ENCODE measurements around the gene TOMM34. TPM values are rescaled to one million over a fixed set of nuclear protein-coding genes. Genes with fewer than 3 reads are reported as not detected.

Gene TOMM34
- total and polyA plus RNA-seq, 2 of the 13 experiments (the other 11 are each of a cell fraction or from before 2014, with no cell fraction given) = 36.2 to 52.0 TPM

DNA sequence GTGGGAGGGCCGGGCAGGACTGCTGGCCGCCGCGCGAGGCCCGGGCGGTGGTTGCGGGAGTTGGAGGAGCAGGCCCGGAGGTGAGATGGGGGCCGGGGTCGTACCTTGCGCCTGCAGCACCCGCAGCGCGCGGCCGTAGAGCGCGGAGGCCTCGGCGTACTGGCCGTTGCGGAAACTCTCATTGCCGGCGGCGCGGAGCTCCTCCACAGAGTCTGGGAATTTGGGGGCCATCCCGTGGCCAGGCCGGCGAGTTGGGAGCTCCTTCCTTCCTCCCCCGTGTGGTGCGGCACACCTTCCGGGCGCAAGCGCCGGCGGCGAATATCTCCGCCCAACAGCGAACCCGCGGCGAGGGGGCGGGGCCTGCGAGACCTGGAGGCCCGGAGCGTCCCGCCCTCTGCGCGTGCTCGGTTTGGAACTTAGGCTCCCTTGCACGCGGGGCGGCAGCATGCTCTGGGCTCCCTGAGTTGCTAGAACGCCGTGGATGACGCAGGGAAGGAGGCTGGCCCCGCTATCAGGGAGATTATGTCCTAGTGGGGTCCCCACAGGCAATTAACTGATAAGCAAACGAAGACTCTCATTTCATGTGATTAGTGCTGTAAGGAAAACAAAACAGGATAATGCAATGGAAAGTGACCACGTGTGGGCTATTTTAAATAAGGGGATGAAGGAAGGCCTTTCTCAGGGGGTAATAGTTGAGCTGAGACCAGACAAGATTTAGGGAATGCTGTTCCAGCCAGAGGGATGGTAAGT is at the start of gene TOMM34 (continued):
- TF ChIP-seq, protein P1, sequence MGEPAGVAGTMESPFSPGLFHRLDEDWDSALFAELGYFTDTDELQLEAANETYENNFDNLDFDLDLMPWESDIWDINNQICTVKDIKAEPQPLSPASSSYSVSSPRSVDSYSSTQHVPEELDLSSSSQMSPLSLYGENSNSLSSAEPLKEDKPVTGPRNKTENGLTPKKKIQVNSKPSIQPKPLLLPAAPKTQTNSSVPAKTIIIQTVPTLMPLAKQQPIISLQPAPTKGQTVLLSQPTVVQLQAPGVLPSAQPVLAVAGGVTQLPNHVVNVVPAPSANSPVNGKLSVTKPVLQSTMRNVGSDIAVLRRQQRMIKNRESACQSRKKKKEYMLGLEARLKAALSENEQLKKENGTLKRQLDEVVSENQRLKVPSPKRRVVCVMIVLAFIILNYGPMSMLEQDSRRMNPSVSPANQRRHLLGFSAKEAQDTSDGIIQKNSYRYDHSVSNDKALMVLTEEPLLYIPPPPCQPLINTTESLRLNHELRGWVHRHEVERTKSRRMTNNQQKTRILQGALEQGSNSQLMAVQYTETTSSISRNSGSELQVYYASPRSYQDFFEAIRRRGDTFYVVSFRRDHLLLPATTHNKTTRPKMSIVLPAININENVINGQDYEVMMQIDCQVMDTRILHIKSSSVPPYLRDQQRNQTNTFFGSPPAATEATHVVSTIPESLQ (CRISPR knock-in tag; conservative IDR thresholded peaks at IDR 0.05) = no peak; the same call in 1 of the 2 replicates
- TF ChIP-seq ZNF749 (CRISPR knock-in tag; IDR thresholded peaks at IDR 0.05; ENCODE audit: borderline replicate concordance) = peak; percentile 99
- TF ChIP-seq ZNF790 (CRISPR knock-in tag; IDR thresholded peaks at IDR 0.05; ENCODE audit: borderline replicate concordance) = peak; percentile 86; the same call in 1 of the 2 replicates
- TF ChIP-seq ZNF556 (CRISPR knock-in tag; IDR thresholded peaks at IDR 0.05; ENCODE audit: borderline replicate concordance) = peak; percentile 97
- TF ChIP-seq ZNF614 (CRISPR knock-in tag; IDR thresholded peaks at IDR 0.05; ENCODE audit: borderline replicate concordance) = peak; percentile 94
- peak; percentile 94 for TF ChIP-seq ZNF225 (CRISPR knock-in tag; IDR thresholded peaks at IDR 0.05)
- TF ChIP-seq NBN (conservative IDR thresholded peaks at IDR 0.05) = no peak
- TF ChIP-seq TAF1 (CRISPR knock-in tag; IDR thresholded peaks at IDR 0.05) = peak; percentile 97
- TF ChIP-seq, protein P2, sequence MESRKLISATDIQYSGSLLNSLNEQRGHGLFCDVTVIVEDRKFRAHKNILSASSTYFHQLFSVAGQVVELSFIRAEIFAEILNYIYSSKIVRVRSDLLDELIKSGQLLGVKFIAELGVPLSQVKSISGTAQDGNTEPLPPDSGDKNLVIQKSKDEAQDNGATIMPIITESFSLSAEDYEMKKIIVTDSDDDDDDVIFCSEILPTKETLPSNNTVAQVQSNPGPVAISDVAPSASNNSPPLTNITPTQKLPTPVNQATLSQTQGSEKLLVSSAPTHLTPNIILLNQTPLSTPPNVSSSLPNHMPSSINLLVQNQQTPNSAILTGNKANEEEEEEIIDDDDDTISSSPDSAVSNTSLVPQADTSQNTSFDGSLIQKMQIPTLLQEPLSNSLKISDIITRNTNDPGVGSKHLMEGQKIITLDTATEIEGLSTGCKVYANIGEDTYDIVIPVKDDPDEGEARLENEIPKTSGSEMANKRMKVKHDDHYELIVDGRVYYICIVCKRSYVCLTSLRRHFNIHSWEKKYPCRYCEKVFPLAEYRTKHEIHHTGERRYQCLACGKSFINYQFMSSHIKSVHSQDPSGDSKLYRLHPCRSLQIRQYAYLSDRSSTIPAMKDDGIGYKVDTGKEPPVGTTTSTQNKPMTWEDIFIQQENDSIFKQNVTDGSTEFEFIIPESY (CRISPR knock-in tag; IDR thresholded peaks at IDR 0.05) = no peak
- TF ChIP-seq ZNF430 (CRISPR knock-in tag; IDR thresholded peaks at IDR 0.05) = peak; percentile 99
- no peak for TF ChIP-seq SMARCC2 (IDR thresholded peaks at IDR 0.05)
- 0 out of 2 replicates have a peak, but pooled peaks have one; percentile 26 for TF ChIP-seq ZNF530 (CRISPR knock-in tag; IDR thresholded peaks at IDR 0.05; ENCODE audit: low read depth)
- no peak for TF ChIP-seq IKZF1 (IDR thresholded peaks at IDR 0.05)
- peak; percentile 52; the same call in 1 of the 2 replicates for TF ChIP-seq SP2 (CRISPR knock-in tag; IDR thresholded peaks at IDR 0.05)
- TF ChIP-seq, protein P3, sequence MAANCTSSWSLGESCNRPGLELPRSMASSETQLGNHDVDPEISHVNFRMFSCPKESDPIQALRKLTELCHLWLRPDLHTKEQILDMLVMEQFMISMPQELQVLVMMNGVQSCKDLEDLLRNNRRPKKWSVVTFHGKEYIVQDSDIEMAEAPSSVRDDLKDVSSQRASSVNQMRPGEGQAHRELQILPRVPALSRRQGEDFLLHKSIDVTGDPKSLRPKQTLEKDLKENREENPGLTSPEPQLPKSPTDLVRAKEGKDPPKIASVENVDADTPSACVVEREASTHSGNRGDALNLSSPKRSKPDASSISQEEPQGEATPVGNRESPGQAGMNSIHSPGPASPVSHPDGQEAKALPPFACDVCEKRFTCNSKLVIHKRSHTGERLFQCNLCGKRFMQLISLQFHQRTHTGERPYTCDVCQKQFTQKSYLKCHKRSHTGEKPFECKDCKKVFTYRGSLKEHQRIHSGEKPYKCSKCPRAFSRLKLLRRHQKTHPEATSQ (CRISPR knock-in tag; IDR thresholded peaks at IDR 0.05; ENCODE audit: borderline replicate concordance) = peak; percentile 86; the same call in 1 of the 2 replicates
- peak; percentile 85 for TF ChIP-seq BHLHE40 (IDR thresholded peaks at IDR 0.05; ENCODE audit: low read length)
- no peak for TF ChIP-seq ZNF10 (CRISPR knock-in tag; IDR thresholded peaks at IDR 0.05; ENCODE audit: borderline replicate concordance, low read depth)
- TF ChIP-seq ZFP82 (CRISPR knock-in tag; IDR thresholded peaks at IDR 0.05; ENCODE audit: borderline replicate concordance) = peak; percentile 98; the same call in 1 of the 2 replicates
- peak; percentile 93 for TF ChIP-seq ARID2 (CRISPR knock-in tag; IDR thresholded peaks at IDR 0.05; ENCODE audit: borderline replicate concordance)
- TF ChIP-seq, protein P4, sequence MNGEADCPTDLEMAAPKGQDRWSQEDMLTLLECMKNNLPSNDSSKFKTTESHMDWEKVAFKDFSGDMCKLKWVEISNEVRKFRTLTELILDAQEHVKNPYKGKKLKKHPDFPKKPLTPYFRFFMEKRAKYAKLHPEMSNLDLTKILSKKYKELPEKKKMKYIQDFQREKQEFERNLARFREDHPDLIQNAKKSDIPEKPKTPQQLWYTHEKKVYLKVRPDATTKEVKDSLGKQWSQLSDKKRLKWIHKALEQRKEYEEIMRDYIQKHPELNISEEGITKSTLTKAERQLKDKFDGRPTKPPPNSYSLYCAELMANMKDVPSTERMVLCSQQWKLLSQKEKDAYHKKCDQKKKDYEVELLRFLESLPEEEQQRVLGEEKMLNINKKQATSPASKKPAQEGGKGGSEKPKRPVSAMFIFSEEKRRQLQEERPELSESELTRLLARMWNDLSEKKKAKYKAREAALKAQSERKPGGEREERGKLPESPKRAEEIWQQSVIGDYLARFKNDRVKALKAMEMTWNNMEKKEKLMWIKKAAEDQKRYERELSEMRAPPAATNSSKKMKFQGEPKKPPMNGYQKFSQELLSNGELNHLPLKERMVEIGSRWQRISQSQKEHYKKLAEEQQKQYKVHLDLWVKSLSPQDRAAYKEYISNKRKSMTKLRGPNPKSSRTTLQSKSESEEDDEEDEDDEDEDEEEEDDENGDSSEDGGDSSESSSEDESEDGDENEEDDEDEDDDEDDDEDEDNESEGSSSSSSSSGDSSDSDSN (CRISPR knock-in tag; IDR thresholded peaks at IDR 0.05) = peak; percentile 98
- peak; percentile 74 for TF ChIP-seq NFYC (CRISPR knock-in tag; IDR thresholded peaks at IDR 0.05)
- peak; percentile 99; the same call in 1 of the 2 replicates for TF ChIP-seq TSC22D2 (CRISPR knock-in tag; IDR thresholded peaks at IDR 0.05; ENCODE audit: borderline replicate concordance)
- TF ChIP-seq ZMAT3 (CRISPR knock-in tag; conservative IDR thresholded peaks at IDR 0.05) = peak; percentile 97
